NCI-H1436 (cell line): ENCODE measurements around the gene FLAD1.
"Not testable (repeated sequence)": the region's sequence is repeated elsewhere in the genome, so short reads cannot be mapped to it uniquely, and the experiment has no call there.

Experiments
- DNase-seq: peaks from one replicate; lab custom pipeline; 2025; lab: John Stamatoyannopoulos, UW

Gene FLAD1

DNA sequence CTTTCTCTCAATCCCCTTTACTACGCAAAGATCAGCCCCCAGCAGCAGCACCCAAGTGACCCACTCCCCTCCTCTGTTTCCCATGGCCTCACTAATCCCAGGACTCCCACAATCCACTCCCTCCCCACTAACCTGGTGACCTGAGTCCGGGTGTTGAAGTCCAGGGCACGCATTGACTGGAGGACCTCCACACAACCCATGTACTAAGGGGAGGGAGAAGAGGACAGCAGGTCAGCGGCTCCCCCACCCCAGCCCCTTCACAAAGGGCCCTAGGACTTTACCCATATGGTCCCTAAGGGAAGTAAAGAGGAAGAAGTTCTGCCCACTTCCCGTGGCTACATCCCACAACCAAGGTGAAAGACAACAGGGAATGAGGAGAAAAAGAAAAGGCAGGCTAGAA lies 13.9 kb upstream of the FLAD1 start:
- no peak for DNase-seq

DNA sequence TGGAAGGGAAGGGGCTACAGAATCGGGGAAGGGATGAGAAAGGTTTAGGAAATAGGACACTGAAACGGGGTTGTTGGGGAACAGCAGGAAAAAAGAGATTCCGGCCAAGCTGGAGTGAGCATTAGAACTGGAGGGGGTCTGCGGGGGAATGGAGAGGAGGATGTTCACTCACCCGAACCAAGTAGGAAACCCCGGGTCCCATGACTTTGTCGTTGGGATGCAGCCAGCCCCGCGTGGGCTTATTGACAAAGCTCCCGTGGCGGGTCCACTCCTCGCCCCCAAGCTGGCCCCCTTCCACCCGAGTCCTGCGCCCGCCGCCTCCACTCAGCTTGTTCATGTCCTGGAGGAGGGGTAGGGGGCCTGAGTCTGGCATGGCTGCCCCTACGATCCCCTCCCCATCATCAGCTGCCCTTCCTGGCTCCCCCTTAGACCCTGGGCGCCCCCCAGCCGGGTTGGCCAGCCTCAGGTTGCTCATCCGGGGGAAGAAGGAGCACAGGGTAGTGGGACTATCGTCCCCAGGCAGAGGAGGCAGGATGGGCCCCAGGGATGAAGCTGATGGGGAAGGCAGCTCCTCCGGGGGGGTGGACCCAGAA lies 13.2 kb upstream of the FLAD1 start:
- DNase-seq = no peak

DNA sequence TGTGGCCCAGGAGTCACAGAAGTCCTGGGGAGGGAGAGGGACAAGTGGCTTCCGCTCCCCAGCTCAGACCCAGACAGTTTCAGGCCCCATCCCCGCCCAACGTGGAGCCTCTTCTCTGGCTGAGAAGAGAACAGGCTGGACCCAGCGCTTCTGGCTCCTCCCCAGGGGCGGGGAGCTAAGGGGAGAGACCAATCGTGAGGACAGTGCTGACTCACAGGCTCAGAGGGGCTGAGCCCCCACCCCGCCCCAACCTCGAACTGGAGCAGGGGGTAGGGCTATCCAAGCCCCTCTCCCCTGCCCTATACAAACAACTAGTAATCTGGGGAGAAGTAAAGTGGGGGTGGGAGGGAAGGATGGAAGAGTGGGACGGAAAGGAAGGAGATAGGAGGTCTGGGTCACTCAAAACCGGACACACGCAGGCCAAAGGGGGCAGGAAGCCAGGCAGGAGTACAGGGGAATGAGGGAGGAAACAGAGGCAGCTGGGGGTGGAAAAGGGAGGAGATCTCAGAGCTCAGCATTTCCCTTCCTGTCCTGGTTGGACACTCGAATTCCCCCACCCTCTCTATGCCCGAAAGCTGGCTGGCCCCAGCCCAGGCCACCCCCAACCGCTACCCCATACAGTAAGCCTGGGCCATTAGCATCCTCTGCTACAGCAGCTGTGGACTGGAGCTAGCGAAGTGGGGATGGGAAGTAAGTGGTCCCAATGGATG lies 12.4 kb upstream of the FLAD1 start, which contains the start of gene SHC1:
Gene SHC1 (minus strand): TSS at position 117 of the 710 bp plus-strand sequence. CDS start 221 bp downstream, outside the sequence.
- peak; percentile 72 for DNase-seq

DNA sequence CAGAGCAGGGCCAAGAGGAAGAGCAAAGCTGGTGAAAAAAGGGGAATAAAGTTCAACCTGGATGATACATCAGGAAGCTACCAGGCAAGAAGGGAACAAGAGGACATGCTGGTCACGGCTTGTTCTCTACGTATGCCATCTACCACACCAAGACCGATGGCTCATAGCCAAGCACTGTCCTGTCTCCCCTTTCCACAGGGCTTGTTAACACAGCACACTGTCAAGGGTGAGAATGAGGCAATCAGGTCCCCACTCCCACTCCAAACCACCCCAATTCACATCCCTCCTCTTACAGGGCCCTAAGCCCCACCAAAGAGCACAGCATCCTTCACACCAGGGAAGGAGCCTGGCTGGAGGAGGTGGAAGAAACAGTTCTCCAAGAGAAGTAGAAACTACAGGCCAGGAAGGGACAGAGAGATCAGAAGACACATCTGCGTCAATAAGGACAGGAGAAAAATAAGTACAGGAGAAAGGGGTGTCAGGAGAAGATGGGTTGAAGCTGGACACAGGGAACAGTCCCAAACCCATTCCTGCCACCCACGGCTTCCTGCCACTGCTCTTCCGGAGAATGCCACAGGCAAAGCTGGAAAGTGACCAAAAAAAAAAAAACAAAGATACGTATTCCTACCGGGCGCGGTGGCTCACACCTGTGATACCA lies 11.7 kb upstream of the FLAD1 start:
- no peak for DNase-seq

- DNase-seq = no peak
These were observed 11.0 kb upstream of the FLAD1 start for GRCh38 chr1:154972213-154972516.

GRCh38 chr1:154972517-154973343 lies 10.4 kb upstream of the FLAD1 start:
- no peak for DNase-seq

DNA sequence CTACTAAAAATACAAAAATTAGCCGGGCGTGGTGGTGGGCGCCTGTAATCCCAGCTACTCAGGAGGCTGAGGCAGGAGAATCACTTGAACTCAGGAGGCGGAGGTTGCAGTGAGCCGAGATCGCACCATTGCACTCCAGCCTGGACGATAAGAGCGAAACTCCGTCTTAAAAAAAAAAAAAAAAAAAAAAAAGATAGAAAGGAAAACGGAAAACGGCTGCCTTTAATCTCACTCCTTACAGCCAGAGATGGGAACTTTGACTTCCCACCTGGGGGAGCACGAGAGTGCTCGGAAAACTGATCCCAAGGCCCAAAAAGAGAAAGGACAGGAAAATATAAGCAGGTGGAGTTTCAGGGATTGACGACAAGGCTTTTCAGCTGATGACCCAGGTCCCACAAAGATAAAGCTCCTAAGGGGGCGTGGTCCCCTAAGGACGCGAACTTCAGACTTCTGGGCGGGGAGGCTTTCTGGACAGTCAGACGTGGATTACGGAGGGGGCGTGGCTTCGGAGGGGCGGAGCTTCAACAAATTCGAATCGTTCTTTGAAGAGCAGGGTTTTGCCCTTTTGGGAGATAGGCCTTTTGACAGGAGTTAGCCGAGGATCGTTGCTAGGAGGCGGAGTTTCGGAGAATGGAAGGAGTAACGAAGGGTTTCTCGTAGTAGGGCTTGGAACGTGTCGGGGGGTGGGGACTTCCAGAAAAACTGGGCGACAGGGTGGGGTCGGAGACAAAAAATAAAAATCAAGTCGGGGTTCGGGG lies 9.6 kb upstream of the FLAD1 start:
- DNase-seq = peak; percentile 85

GRCh38 chr1:154974102-154974807 lies 8.9 kb upstream of the FLAD1 start, which contains the start of gene CKS1B:
Gene CKS1B (plus strand): TSS chr1:154974681. CDS start chr1:154974746, 65 bp downstream.
- peak; percentile 99 for DNase-seq

- peak; percentile 94 for DNase-seq
These were observed 8.2 kb upstream of the FLAD1 start for GRCh38 chr1:154974808-154975408.

DNA sequence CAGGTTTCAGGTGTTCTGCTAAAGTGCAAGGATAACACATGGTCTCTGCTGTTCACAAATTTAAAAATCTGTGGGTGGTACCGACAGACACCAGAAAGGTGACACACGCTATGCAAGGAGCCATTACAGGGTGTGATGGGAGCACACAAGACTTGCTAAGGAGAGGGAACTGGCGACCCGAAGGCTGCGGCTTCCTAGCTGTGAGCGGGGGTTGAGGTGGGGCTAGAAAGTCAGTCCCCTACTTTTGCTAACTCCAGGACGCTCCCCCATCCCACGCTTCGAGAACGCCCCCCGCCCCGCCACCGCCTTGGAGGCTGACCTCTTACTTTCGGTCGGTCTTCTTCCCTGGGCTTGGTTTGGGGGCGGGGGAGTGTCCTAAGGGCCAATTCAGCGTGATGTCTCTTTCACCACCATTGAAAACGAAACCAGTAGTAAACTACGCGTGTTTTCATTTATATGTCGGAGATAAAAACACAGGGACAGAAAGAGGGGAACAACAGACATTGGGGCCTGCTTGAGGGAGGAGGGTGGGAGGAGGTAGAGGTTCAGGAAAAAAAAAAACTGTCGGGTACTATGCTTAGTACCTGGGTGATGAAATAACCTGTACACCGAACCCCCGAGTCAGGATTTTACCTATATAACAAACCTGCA lies 7.6 kb upstream of the FLAD1 start:
- no peak for DNase-seq

GRCh38 chr1:154977762-154978161 lies 5.4 kb upstream of the FLAD1 start:
- DNase-seq = not testable (repeated sequence)

DNA sequence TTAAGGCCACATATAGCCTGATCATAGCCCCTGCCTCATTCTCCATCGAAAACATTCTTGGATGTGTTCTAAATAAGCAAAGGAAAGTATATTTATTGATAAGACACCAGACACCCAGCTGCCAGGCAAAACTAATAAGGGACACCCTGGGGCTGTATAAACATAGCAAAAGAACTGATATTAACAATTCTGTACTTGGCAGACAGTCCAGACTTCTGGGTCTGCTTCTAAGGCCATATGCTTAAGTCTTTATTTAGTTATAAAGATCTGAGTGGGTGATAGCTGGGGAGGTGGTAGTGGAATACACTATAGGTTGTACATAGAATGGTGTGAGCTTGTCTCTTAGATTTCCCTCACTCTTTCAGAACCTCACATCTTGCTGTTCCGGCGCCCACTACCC lies 4.8 kb upstream of the FLAD1 start:
- no peak for DNase-seq

DNA sequence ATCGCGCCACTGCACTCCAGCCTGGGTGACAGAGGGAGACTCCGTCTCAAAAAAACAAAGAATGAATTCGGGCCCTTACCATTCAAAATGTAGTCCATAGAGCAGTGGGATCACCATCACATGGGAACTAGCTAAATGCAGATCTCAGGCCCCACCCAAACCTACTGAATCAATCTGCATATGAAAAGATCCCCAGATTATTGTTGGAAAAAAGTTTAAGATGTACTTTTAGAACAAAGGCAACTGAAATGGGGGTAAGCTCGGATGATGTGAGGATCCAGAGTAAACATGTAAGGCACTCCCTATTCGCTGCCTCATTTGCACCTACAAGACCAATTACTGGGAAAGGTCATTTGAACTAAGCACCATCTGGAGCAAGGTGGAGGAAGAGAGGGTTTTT lies 803 bp upstream of the FLAD1 start:
- DNase-seq = no peak

- no peak for DNase-seq
These were observed 777 bp downstream of the FLAD1 start for GRCh38 chr1:154983776-154984466.

DNA sequence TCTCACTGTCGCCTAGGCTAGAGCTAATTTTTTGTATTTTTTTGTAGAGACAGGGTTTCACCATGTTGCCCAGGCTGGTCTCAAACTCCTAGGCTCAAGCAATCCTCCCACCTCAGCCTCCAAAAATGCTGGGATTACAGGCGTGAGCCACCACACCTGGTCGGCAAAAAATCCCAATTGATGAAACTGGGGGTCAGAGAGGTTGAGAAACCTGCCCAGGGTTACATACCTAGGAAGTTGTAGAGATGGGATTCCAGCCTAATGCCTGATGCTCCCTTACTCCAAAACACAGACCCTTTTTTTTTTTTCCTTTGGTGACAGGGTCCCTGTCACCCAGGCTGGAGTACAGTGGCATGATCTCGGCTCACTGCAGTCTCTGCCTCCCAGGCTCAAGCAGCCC lies 3.6 kb downstream of the FLAD1 start:
- not testable (repeated sequence) for DNase-seq

DNA sequence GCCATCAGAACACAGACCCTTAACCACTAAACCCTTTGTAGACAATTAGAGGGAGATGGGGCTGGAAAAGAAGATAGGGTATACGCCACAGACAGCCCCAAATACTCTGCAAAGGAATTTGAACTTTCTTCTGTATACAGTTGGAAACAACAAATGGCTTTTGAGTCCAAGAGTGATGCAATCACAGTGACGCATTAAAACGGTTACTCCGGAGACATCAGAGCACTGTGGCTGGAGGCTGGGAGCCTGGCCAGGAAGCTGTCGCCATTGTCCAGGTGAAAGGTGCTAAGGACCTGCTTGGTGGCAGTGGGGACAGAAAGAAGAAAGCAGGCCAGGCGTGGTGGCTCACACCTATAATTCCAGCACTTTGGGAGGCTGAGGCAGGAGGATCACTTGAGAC lies 4.2 kb downstream of the FLAD1 start:
- DNase-seq = no peak

DNA sequence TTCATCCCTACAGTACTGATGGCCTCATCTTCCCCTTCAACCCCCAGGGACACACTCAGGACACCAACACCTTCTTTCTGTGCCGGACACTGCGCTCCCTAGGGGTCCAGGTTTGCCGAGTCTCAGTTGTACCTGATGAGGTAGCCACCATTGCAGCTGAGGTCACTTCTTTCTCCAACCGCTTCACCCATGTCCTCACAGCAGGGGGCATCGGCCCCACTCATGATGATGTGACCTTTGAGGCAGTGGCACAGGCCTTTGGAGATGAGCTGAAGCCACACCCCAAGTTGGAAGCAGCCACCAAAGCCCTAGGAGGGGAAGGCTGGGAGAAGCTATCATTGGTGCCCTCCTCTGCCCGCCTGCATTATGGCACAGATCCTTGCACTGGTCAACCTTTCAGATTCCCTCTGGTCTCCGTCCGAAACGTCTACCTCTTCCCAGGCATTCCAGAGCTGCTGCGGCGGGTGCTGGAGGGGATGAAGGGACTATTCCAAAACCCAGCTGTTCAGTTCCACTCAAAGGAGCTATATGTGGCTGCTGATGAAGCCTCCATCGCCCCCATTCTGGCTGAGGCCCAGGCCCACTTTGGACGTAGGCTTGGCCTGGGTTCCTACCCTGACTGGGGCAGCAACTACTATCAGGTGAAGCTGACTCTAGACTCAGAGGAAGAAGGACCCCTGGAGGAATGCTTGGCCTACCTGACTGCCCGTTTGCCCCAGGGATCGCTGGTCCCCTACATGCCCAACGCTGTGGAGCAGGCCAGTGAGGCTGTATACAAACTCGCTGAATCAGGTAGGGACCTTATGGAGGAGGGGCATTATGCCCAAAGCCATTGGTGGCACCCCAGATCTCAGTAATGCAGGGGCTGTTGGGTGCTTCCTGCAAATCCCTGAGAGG lies 5.2 kb downstream of the FLAD1 start:
- DNase-seq = no peak

DNA sequence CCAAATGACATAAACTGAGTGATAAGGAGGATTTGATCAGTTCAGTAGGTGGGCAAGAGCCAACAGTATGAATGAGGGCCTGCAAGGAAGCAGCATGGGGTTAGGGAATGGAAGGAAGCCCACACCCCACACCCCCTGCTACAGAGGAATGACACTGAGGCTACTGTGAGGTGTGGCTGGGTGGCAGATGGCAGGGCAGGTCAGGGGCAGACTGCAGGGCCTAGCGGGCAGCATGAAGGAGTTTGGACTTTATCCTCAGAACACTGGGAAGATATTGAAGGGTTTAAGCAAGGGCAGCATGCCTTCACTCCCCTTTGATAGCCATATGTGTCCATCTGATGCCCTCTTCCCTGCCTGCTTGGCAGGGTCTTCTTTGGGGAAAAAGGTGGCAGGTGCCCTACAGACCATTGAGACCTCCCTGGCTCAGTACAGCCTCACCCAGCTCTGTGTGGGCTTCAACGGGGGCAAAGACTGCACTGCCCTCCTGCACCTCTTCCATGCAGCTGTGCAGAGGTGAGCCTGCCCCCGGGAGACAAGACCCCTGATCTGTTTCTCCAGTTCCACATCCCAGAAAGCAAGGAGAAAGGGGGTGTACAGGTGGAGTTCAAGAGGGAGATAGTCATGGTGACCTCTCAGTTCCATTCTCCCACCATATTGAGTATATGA lies 6.2 kb downstream of the FLAD1 start:
- DNase-seq = no peak
